Placental epithelial cell (primary cell): ENCODE data around the gene C1orf74. TPM values are rescaled to one million over a fixed set of nuclear protein-coding genes. Genes with fewer than 3 reads are reported as not detected.

ENCODE experiments used
- total RNA-seq: library from RNA; depleted of rRNA; stranded (reverse); fragments of >200 nt; gene quantifications from 2 replicates; pipeline ENCODE4 v1.2.3, GENCODE V29; 2012

Gene C1orf74
- total RNA-seq: 4.7 and 5.3 TPM in 2 replicates

DNA sequence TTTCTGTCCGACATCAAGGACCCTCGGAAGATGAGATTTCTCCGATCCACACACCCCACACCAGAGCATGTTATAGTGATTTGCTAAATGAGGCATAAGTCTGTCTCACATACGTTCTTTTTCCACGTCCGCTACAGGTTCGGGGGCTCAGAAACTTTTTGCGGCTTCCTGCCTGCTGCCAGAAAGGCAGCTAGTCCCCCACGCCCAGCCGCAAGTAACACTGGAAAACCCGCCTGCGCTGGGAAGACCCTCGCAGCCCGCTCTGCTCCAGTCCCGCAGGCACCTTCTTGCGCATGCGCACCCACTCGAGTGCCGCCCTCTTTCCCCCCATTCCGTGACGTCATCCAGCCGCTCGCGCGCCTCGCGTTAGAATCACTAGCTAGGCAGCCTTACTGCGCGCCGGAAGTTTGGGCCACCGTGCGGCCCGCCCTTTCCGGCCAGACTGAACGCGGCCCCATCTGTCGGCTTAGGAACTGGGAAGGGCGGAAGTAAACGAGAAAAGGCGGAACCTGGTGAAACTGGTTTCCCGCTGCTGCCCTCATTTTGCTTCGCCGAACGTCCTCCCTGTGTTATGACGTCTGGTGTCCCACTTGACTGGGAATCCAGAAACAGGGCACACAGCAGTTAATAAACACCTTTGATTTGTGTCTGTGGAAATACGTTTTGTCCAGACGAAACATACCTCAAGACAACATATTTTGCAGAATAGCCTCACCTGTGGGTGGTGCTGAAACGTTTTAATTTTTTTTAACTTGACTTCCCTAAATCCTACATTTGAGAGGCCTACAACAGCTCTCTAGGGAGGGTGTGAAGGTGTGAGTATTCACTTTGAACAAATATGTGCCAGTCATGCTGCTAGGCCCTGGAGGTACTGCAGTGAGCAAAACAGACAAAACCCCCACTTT lies at the start of gene C1orf74:
TSS of gene C1orf74 (minus strand) at position 295 of the 905 bp plus-strand sequence. CDS start 925 bp downstream, outside the sequence.

DNA sequence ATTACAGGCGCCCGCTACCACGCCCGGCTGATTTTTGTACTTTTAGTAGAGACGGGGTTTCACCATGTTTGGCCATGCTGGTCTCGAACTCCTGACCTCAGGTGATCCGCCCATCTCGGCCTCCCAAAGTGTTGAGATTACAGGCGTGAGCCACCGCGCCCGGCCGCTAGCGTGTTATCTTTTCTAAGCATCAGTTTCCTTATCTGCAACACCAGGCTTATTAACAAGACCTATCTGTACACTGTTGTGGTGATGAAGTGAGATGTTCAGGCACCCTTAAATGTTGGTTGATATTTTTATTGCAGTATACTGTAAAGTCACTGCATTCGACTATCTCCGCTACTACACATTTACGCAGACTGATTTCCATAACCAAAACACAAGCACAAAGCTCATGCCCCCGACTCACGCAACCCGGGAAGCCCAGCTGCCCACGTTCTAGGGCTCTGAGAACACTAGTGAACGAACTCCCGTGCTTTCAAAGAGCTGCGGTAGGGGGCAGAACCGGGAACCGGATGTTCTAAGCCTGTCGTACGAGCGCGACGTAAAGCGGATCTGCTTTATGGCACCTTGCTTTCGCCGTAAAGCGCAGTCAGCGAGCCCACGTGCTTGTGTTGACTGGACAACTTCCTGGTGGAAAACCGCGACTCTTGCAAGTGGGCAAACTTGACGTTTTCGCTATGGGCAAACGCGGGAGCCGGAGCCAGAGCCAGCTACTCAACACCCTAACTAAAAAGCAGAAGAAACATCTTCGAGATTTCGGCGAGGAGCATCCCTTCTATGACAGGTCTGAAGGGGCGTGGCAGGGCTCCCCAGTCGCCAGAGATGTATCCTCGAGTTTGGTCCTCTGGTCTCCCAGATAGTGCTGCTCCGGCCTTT lies 43.3 kb upstream of the C1orf74 start, which contains the start of gene UTP25:
TSS of gene UTP25 (plus strand) at position 589 of the 879 bp plus-strand sequence. CDS start at position 681, 92 bp downstream.

GRCh38 chr1:209805875-209806760 lies 21.8 kb upstream of the C1orf74 start, which contains the start of gene IRF6:
Gene IRF6 (minus strand): TSS chr1:209806142. CDS start chr1:209801413, 4,729 bp downstream.

GRCh38 chr1:209755926-209756614 lies 28.3 kb downstream of the C1orf74 start, which contains the start of gene TRAF3IP3:
Gene TRAF3IP3 (plus strand): TSS chr1:209756053. CDS start chr1:209760040, 3,987 bp downstream.

Other genes starting within 250 kb of the C1orf74 start
- 0.39 TPM in 1 of 2 replicates, not detected in the other for gene CAMK1G, start 200.8 kb downstream of the C1orf74 start, total RNA-seq
- 218 and 906 TPM in 2 replicates for gene LAMB3, start 132.1 kb downstream of the C1orf74 start, total RNA-seq
- gene G0S2, start 109.1 kb downstream of the C1orf74 start, total RNA-seq: 0.43 and 5.1 TPM in 2 replicates
- gene HSD11B1, start 79.7 kb downstream of the C1orf74 start, total RNA-seq: 0.22 TPM in 1 of 2 replicates, not detected in the other
- gene TRAF3IP3, start 28.5 kb downstream of the C1orf74 start, total RNA-seq: 0.22 and 0.39 TPM in 2 replicates
- 28.7 and 37.1 TPM in 2 replicates for gene IRF6, start 21.6 kb upstream of the C1orf74 start, total RNA-seq
- gene UTP25, start 43.4 kb upstream of the C1orf74 start, total RNA-seq: 6.3 and 7.9 TPM in 2 replicates
- 0.98 and 2.7 TPM in 2 replicates for gene SYT14, start 153.7 kb upstream of the C1orf74 start, total RNA-seq